H1 (cell line): ENCODE results near the gene ECEL1. TPM values are rescaled to one million over a fixed set of nuclear protein-coding genes. Genes with fewer than 3 reads are reported as not detected.

Experiments used
- CTCF ChIA-PET: fragments of 300-600 bp; sonication (Branson Sonifier 250); formaldehyde crosslinking; loops from one replicate; lab custom pipeline; 2021; ENCODE audit not compliant: partially characterized antibody; lab: Charles Lee
- POLR2A ChIA-PET: fragments of 300-600 bp; sonication (Branson Sonifier 250); formaldehyde crosslinking; loops from one replicate; lab custom pipeline; 2021; ENCODE audit warnings: inconsistent platforms; ENCODE audit not compliant: partially characterized antibody; lab: Charles Lee
- DNase-seq, 2 experiments: peaks; one replicate each; pipeline versions ENCODE4 v3.0.0 to v3.0.0-alpha.2; 2010 to 2022; ENCODE audit warnings: low spot score in 2 of 2, low read depth in 1 of 2, mixed read lengths in 1 of 2
- FAIRE-seq: peaks from 2 replicates; lab custom pipeline; 2011; peaks lifted over from hg19 to GRCh38; lab: Jason Lieb, UNC
- H2AFZ ChIP-seq: 2 replicates; pipeline ENCODE4 v1.8.1; 2012; ENCODE audit warnings: low read length, inconsistent platforms
- H2AK5ac ChIP-seq: 2 replicates; pipeline ENCODE4 v1.6.1; 2013; ENCODE audit warnings: low read depth, low read length
- H2BK120ac ChIP-seq: replicated peaks from 2 replicates; pipeline ENCODE3; 2013; ENCODE audit warnings: low read depth, low read length, inconsistent platforms
- H2BK12ac ChIP-seq: 2 replicates; pipeline ENCODE4 v1.6.1; 2013; ENCODE audit warnings: low read depth, low read length
- H2BK15ac ChIP-seq: 2 replicates; pipeline ENCODE4 v1.6.1; 2013; ENCODE audit warnings: low read length
- H2BK20ac ChIP-seq: 2 replicates; pipeline ENCODE4 v1.6.1; 2013; ENCODE audit warnings: low read length
- H2BK5ac ChIP-seq: 2 replicates; pipeline ENCODE4 v1.6.1; 2013; ENCODE audit warnings: low read depth, low read length
- H3K14ac ChIP-seq: 2 replicates; pipeline ENCODE4 v1.6.1; 2013; ENCODE audit warnings: inconsistent platforms; ENCODE audit not compliant: insufficient read length
- H3K18ac ChIP-seq: 2 replicates; pipeline ENCODE4 v1.6.1; 2013; ENCODE audit warnings: low read length; ENCODE audit errors: extremely low read depth
- H3K23ac ChIP-seq: 2 replicates; pipeline ENCODE4 v1.6.1; 2013; ENCODE audit warnings: inconsistent platforms; ENCODE audit not compliant: insufficient read length
- H3K23me2 ChIP-seq: 2 replicates; pipeline ENCODE4 v1.6.1; 2013; ENCODE audit warnings: low read depth, low read length
- H3K27ac ChIP-seq: 2 replicates; pipeline ENCODE4 v1.6.1; 2011; ENCODE audit warnings: low read depth, low read length, inconsistent platforms
- H3K27me3 ChIP-seq, 4 experiments: replicated peaks in 1 of 4; 1 replicate in 1 of 4; 2 replicates in 3 of 4; pipeline versions ENCODE4 v1.6.1 to v1.8.1; 2011 to 2013; ENCODE audit warnings: low read length in 3 of 4, mild to moderate bottlenecking in 3 of 4, inconsistent platforms in 2 of 4, mixed read lengths in 2 of 4, moderate library complexity in 1 of 4; ENCODE audit not compliant: control insufficient read depth in 3 of 4, insufficient read depth in 3 of 4; ENCODE audit errors: extremely low read depth in 1 of 4
- H3K36me3 ChIP-seq, 4 experiments: 2 replicates each; pipeline versions ENCODE4 v1.6.1 to v1.8.1; 2011 to 2013; ENCODE audit warnings: mild to moderate bottlenecking in 4 of 4, low read length in 3 of 4, moderate library complexity in 2 of 4, control low read depth in 1 of 4, inconsistent platforms in 1 of 4; ENCODE audit not compliant: insufficient read depth in 4 of 4, control insufficient read depth in 2 of 4
- H3K4ac ChIP-seq: replicated peaks from 2 replicates; pipeline ENCODE3; 2013; ENCODE audit warnings: low read length, low read depth, mixed read lengths, inconsistent platforms; ENCODE audit not compliant: insufficient read length
- H3K4me1 ChIP-seq, 4 experiments: replicated peaks in 1 of 4; 1 replicate in 1 of 4; 2 replicates in 3 of 4; pipeline versions ENCODE4 v1.6.1 to v1.8.1; 2011 to 2013; ENCODE audit warnings: low read length in 3 of 4, inconsistent platforms in 2 of 4, mixed read lengths in 1 of 4; ENCODE audit not compliant: insufficient read depth in 4 of 4, control insufficient read depth in 3 of 4
- H3K4me2 ChIP-seq, 2 experiments: 2 replicates each; pipeline versions ENCODE4 v1.6.1 to v1.8.1; 2011 to 2013; ENCODE audit warnings: low read depth in 2 of 2, low read length in 2 of 2, control low read depth in 1 of 2, inconsistent platforms in 1 of 2, mild to moderate bottlenecking in 1 of 2; ENCODE audit not compliant: insufficient read depth in 1 of 2
- H3K4me3 ChIP-seq, 4 experiments: fragments of 200-600, 300-600 bp in 1 of 4; sonication (generic), shearing (Covaris generic), sonication (Bioruptor Twin) in 1 of 4; 2 replicates each; pipeline versions ENCODE4 v1.5.1 to v1.8.1; 2011 to 2016; ENCODE audit warnings: low read length in 4 of 4, low read depth in 3 of 4, control low read depth in 2 of 4, inconsistent platforms in 2 of 4, mild to moderate bottlenecking in 2 of 4, mixed read lengths in 1 of 4, moderate library complexity in 1 of 4; ENCODE audit not compliant: insufficient read depth in 2 of 4; ENCODE audit errors: extremely low read depth in 1 of 4
- H3K56ac ChIP-seq: replicated peaks from 2 replicates; pipeline ENCODE3; 2013; ENCODE audit warnings: low read depth, mild to moderate bottlenecking, mixed read lengths, low read length, inconsistent platforms; ENCODE audit not compliant: insufficient read length
- H3K79me1 ChIP-seq: 2 replicates; pipeline ENCODE4 v1.6.1; 2013; ENCODE audit warnings: low read depth, low read length, control low read depth
- H3K79me2 ChIP-seq, 2 experiments: 2 replicates each; pipeline versions ENCODE4 v1.6.1 to v1.8.1; 2012 to 2013; ENCODE audit warnings: low read length in 2 of 2, mild to moderate bottlenecking in 2 of 2, inconsistent platforms in 1 of 2; ENCODE audit not compliant: insufficient read depth in 2 of 2, control insufficient read depth in 1 of 2
- H3K9ac ChIP-seq, 4 experiments: replicated peaks in 1 of 4; 1 replicate in 1 of 4; 2 replicates in 3 of 4; pipeline versions ENCODE4 v1.6.1 to v1.8.1; 2011 to 2013; ENCODE audit warnings: low read depth in 3 of 4, low read length in 3 of 4, control low read depth in 2 of 4, mild to moderate bottlenecking in 2 of 4, moderate library complexity in 2 of 4, inconsistent platforms in 1 of 4; ENCODE audit errors: extremely low read depth in 1 of 4
- H3K9me3 ChIP-seq, 2 experiments: 2 replicates each; pipeline versions ENCODE4 v1.6.1 to v1.8.1; 2012 to 2013; ENCODE audit warnings: mild to moderate bottlenecking in 2 of 2, moderate library complexity in 2 of 2, control low read depth in 1 of 2, inconsistent platforms in 1 of 2, low read depth in 1 of 2, low read length in 1 of 2, mixed read lengths in 1 of 2; ENCODE audit not compliant: insufficient read depth in 2 of 2
- H4K20me1 ChIP-seq, 2 experiments: replicated peaks in 1 of 2; 2 replicates each; pipeline versions ENCODE3 to v1.8.1; 2011 to 2013; ENCODE audit warnings: inconsistent platforms in 2 of 2, low read length in 2 of 2, mild to moderate bottlenecking in 1 of 2; ENCODE audit not compliant: insufficient read depth in 2 of 2, control insufficient read depth in 1 of 2
- H4K5ac ChIP-seq: 2 replicates; pipeline ENCODE4 v1.6.1; 2013; ENCODE audit warnings: low read length, low read depth, mixed read lengths, inconsistent platforms; ENCODE audit not compliant: insufficient read length
- H4K8ac ChIP-seq: 2 replicates; pipeline ENCODE4 v1.8.0; 2013; ENCODE audit warnings: mild to moderate bottlenecking, moderate library complexity, low read length, inconsistent platforms; ENCODE audit not compliant: insufficient read depth; ENCODE audit errors: extremely low read depth
- H4K91ac ChIP-seq: replicated peaks from 2 replicates; pipeline ENCODE3; 2013; ENCODE audit warnings: low read length, mixed read lengths, inconsistent platforms; ENCODE audit not compliant: insufficient read length
- BCL11A ChIP-seq, 2 experiments: IDR thresholded peaks; one replicate each; pipeline ENCODE4 v1.6.1; 2011; ENCODE audit warnings: low read depth in 2 of 2, low read length in 2 of 2, mild to moderate bottlenecking in 2 of 2
- CHD1 ChIP-seq: IDR thresholded peaks from 2 replicates; pipeline ENCODE4 v1.6.1; 2012; ENCODE audit warnings: low read depth, low read length, improper control_type of control experiment
- FOSL1 ChIP-seq: IDR thresholded peaks from 2 replicates; pipeline ENCODE4 v1.6.1; 2011; ENCODE audit warnings: mild to moderate bottlenecking, low read depth, low read length, moderate library complexity; ENCODE audit not compliant: insufficient read depth
- GTF2F1 ChIP-seq: IDR thresholded peaks from 2 replicates; pipeline ENCODE4 v1.6.1; 2012; ENCODE audit warnings: low read depth, low read length, improper control_type of control experiment, borderline replicate concordance
- JUN ChIP-seq: IDR thresholded peaks from 2 replicates; pipeline ENCODE4 v1.6.1; 2011; ENCODE audit warnings: low read depth, mild to moderate bottlenecking, improper control_type of control experiment, low read length
- POLR2AphosphoS5 ChIP-seq: IDR thresholded peaks from 2 replicates; pipeline ENCODE4 v1.6.1; 2011; ENCODE audit warnings: low read depth, low read length
- SIN3A ChIP-seq, 2 experiments: IDR thresholded peaks in 1 of 2; conservative IDR thresholded peaks in 1 of 2; 2 replicates each; pipeline ENCODE4 v1.6.1; 2011 to 2012; ENCODE audit warnings: low read length in 2 of 2, improper control_type of control experiment in 1 of 2, low read depth in 1 of 2, mild to moderate bottlenecking in 1 of 2
- SP2 ChIP-seq: IDR thresholded peaks from 2 replicates; pipeline ENCODE4 v1.6.1; 2012; ENCODE audit warnings: mild to moderate bottlenecking, low read length, inconsistent platforms
- ZNF274 ChIP-seq: IDR thresholded peaks from 2 replicates; pipeline ENCODE4 v1.7.0; 2012; ENCODE audit warnings: low read length, borderline replicate concordance; ENCODE audit errors: extremely low read depth
- WGBS, 2 experiments: shearing (Covaris generic) in 1 of 2; methylation state at CpG; one replicate each; pipeline versions ENCODE4 v1.1.6 to v1.1.7; 2013 to 2015; ENCODE audit warnings: low lambda C conversion rate in 2 of 2, mixed read lengths in 2 of 2, inconsistent platforms in 1 of 2, low coverage in 1 of 2, missing lambda C conversion rate in 1 of 2; ENCODE audit not compliant: insufficient replicate concordance in 2 of 2, insufficient coverage in 1 of 2, insufficient read length in 1 of 2; ENCODE audit errors: extremely low coverage in 1 of 2, missing lambda C conversion rate in 1 of 2; 5-methylcytosine and 5-hydroxymethylcytosine counted together
- polyA plus RNA-seq, 7 experiments: library from polyadenylated mRNA; depleted of rRNA in 3 of 7; stranded (reverse) in 5 of 7; unstranded in 2 of 7; fragments of >200 nt in 5 of 7; fragments of 200-250 nt in 2 of 7; gene quantifications; 1 replicate in 5 of 7; 2 replicates in 1 of 7; 4 replicates in 1 of 7; pipeline versions ENCODE4 v1.2.1 to v1.2.3, GENCODE V29; 2011 to 2013; ENCODE audit warnings: missing spikeins in 2 of 7, mixed read lengths in 2 of 7
- total RNA-seq: library from RNA; stranded (reverse); fragmentation: NEBNext Ultra II Directional; extraction: Animal tissue kit (Norgen Biotek cat#: 25700); gene quantifications from 2 replicates; pipeline ENCODE4 v1.2.1, GENCODE V29; 2021

ECEL1 gene
- total and polyA plus RNA-seq, 2 of the 8 experiments (the other 6 are each of a cell fraction or from before 2014, with no cell fraction given): 7.7 to 20.2 TPM

DNA sequence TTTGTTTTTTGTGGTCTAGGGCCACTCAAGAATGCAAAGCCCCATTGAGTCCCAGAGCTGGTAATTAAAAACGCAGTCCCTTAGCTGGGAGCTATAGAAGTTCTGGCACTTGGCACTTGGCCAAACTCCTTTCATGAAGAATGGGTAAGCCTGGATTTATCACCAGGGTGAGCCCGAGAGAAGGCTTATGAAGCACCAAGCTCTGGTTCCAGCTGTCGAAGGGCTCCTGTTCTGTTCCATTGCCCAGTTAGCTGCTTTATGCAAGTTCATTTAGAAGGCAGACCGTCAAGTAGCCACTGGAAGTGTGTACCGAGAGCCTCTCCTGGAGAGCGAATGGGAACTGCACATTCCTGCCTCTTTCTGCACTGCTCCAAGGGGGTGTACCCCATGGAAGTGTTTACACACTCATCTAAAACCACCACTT is 14.2 kb downstream of the ECEL1 start:
- no peak overlapping the region for H4K8ac ChIP-seq
- ChIA-PET POLR2A (interaction anchor here (1.6 kb wide), 1 partner anchor 10 kb away, joined by 4 read pairs; no protein-coding TSS in a partner anchor), CTCF (interaction anchor here (0.7 to 6.2 kb wide), 16 partner anchors 9 to 132 kb away, joined by 3 to 66 read pairs (median 4); partner anchors contain the start of gene PRSS56)
- H4K5ac ChIP-seq: no peak overlapping the region
- H2BK20ac ChIP-seq: no peak overlapping the region
- H3K4me2 ChIP-seq: no peak overlapping the region
- no peak overlapping the region for H2AK5ac ChIP-seq
- H3K4me3 ChIP-seq: no peak overlapping the region
- no peak overlapping the region for H3K27ac ChIP-seq
- H2BK12ac ChIP-seq: no peak overlapping the region
- H3K23ac ChIP-seq: no peak overlapping the region
- no peak overlapping the region for H3K9ac ChIP-seq
- no peak overlapping the region for H2BK5ac ChIP-seq
- no peaks in the 10 kb centered on the region for H3K23me2 ChIP-seq
- no peak overlapping the region for H4K91ac ChIP-seq
- H3K4ac ChIP-seq: no peak overlapping the region
- no peaks in the 10 kb centered on the region; a peak in 1 of 7 replicates for H3K4me1 ChIP-seq
- FAIRE-seq (no peak), DNase-seq (no peak)
- H3K9me3 ChIP-seq: no peaks in the 10 kb centered on the region
- H3K56ac ChIP-seq: no peak overlapping the region
- no peak overlapping the region for H3K18ac ChIP-seq
- no peak overlapping the region for H2AFZ ChIP-seq
- H3K79me1 ChIP-seq: no peaks in the 10 kb centered on the region
- H3K27me3 ChIP-seq: no peaks in the 10 kb centered on the region; a peak in 1 of 7 replicates
- no peaks in the 10 kb centered on the region for H3K79me2 ChIP-seq
- no peak overlapping the region for H2BK120ac ChIP-seq
- no peak overlapping the region for H3K14ac ChIP-seq
- H2BK15ac ChIP-seq: no peak overlapping the region
- 81% methylated on average over 6 of the region's 6 CpGs; no CpG with 5 or more reads in 1 of the 2 experiments for WGBS, 2 experiments
- no peaks in the 10 kb centered on the region for H3K36me3 ChIP-seq
- no peaks in the 10 kb centered on the region for H4K20me1 ChIP-seq
- no peak for TF ChIP-seq SIN3A (conservative IDR thresholded peaks at IDR 0.05 in 1 of 2, IDR thresholded peaks at IDR 0.05 in 1 of 2; ENCODE audit: low read depth in 1 of 2, low read length in 2 of 2)
- no peak for TF ChIP-seq POLR2AphosphoS5
- TF ChIP-seq JUN: no peak
- TF ChIP-seq GTF2F1: no peak
- no peak for TF ChIP-seq CHD1
- TF ChIP-seq BCL11A (IDR thresholded peaks at IDR 0.05; ENCODE audit: low read depth in 2 of 2, low read length in 2 of 2): no peak
- no peak for TF ChIP-seq FOSL1
- TF ChIP-seq ZNF274: no peak
- no peak for TF ChIP-seq SP2
